Activated B cell treated with CpG ODN at 0.5 μM for 24 hours (primary cell): ENCODE results near the gene NUP62. TPM values are rescaled to one million over a fixed set of nuclear protein-coding genes. Genes with fewer than 3 reads are reported as not detected.

Experiments used
- ATAC-seq: fragments of 200-7000 bp; cut with Tn5 transposase; one replicate; pipeline ENCODE4 v1.10.0; 2021; ENCODE audit warnings: low read depth, mild to moderate bottlenecking, moderate library complexity
- CTCF ChIA-PET: fragments of 350-600 bp; sonication (Branson Sonifier 250); formaldehyde crosslinking; loops from one replicate; lab custom pipeline; 2021; ENCODE audit warnings: antibody characterized with exemption; lab: Charles Lee
- POLR2A ChIA-PET: fragments of 350-600 bp; sonication (Branson Sonifier 250); formaldehyde crosslinking; loops from one replicate; lab custom pipeline; 2021; ENCODE audit warnings: antibody characterized with exemption; lab: Charles Lee
- DNase-seq: peaks from one replicate; pipeline ENCODE4 v3.0.0; 2022
- H3K27ac Mint-ChIP-seq: one replicate; pipeline ENCODE4 v1.8.0; 2020; ENCODE audit warnings: mixed read lengths
- H3K27me3 Mint-ChIP-seq: one replicate; pipeline ENCODE4 v1.8.0; 2021; ENCODE audit warnings: mixed read lengths
- H3K36me3 Mint-ChIP-seq: one replicate; pipeline ENCODE4 v1.8.0; 2021; ENCODE audit warnings: low read depth, mixed read lengths
- H3K4me1 Mint-ChIP-seq: one replicate; pipeline ENCODE4 v1.8.0; 2021; ENCODE audit warnings: mixed read lengths
- H3K4me3 Mint-ChIP-seq: one replicate; pipeline ENCODE4 v1.8.0; 2020; ENCODE audit warnings: mild to moderate bottlenecking, mixed read lengths
- H3K9me3 Mint-ChIP-seq: one replicate; pipeline ENCODE4 v1.8.0; 2020; ENCODE audit warnings: mixed read lengths
- intact Hi-C: fragments of 100-400 bp; cut with micrococcal nuclease; formaldehyde crosslinking; loops from one replicate; pipeline ENCODE4 v1.15.1; 2024
- total RNA-seq: library from RNA; stranded (reverse); gene quantifications from 2 replicates; pipeline ENCODE4 v1.2.3, GENCODE V29; 2022
- TF ChIP-seq, protein P1 (sequence below): fragments of 200-600 bp; IDR thresholded peaks from one replicate; pipeline ENCODE4 v1.8.0; 2022; ENCODE audit warnings: antibody characterized with exemption, mild to moderate bottlenecking

NUP62 gene
- total RNA-seq, 1 donor from 2014 or later = 114 TPM

DNA sequence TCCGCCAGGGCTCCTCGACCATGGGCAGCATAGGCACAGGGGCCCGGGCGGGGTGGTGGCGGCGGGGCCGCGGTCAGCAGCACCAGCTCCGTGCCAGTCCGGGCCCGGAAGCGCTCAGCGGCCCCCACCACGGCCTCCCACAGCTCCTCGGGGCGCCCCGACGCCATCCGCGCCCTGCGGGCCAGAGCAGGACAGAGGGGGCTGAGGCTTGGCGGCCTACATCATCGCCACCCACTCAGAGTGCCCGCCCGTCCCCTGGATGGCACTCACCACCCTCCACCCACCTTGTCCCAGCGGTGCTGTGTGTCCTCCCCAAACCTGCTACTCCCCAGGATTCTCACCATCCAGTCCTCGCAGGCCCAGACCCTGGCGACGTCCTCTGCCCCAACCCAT lies 56.2 kb downstream of the NUP62 start:
- intact Hi-C loops = loop anchor here (10.0 kb wide), 2 partner anchors 758 to 878 kb away; partner anchors contain the start of genes C19orf73, GYS1, LIN7B and PPFIA3
- POLR2A ChIA-PET = no interaction called here

DNA sequence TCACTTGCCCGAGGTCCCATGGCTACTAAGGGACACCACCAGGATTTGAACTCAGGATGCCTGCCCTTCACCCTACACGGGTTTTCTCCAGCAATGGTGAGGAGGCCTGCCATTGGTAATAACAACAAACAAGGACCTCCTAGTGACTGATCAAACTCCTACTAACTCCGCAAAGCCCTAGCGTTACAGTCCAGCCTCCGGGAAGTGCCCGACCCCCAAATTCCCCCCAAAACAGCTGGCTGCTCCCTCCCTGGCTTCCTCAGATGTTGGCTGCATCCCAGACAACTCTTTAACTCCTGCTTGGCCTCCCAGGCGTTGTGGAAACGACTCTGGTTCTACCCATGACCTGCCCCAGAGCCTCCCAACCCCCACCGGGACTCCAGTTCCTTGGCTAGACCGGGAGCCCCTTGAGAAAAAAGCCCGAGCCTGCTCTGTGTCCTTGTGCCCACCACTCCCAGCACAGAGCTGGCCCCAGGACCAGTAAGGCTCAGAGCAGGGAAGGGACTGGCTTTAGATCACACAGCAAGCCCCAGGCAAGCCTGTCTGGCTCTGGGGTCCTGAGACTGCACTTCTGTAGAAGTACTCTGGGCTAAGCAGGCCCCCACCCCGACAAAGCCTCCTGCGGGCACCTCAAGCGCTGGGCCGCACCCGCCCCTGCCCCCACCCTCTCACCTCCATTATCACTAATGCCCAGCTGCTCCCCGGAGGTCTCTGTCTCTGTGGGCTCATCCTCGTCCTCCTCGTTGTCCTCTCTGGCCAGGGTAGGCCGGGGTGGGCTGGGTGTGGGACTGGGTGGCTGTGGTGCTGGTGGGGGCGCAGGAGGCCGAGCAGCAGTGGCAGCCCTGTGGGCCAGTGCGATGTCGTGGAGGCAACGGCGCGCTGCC lies 56.8 kb downstream of the NUP62 start:
- ChIA-PET CTCF (no interaction called here), POLR2A (no interaction called here)
- Mint-ChIP-seq H3K4me1 (peaks cover 26% of the 10 kb centered on the region), H3K27me3 (no peaks in the 10 kb centered on the region), H3K36me3 (peaks cover 8% of the 10 kb centered on the region), H3K4me3 (no peak overlapping the region), H3K9me3 (no peaks in the 10 kb centered on the region), H3K27ac (no peak overlapping the region)
- ATAC-seq (no peak), DNase-seq (no peak)
- intact Hi-C loops = loop anchor here (10.0 kb wide), 2 partner anchors 758 to 878 kb away; partner anchors contain the start of genes C19orf73, GYS1, LIN7B and PPFIA3
- TF ChIP-seq, protein P1, sequence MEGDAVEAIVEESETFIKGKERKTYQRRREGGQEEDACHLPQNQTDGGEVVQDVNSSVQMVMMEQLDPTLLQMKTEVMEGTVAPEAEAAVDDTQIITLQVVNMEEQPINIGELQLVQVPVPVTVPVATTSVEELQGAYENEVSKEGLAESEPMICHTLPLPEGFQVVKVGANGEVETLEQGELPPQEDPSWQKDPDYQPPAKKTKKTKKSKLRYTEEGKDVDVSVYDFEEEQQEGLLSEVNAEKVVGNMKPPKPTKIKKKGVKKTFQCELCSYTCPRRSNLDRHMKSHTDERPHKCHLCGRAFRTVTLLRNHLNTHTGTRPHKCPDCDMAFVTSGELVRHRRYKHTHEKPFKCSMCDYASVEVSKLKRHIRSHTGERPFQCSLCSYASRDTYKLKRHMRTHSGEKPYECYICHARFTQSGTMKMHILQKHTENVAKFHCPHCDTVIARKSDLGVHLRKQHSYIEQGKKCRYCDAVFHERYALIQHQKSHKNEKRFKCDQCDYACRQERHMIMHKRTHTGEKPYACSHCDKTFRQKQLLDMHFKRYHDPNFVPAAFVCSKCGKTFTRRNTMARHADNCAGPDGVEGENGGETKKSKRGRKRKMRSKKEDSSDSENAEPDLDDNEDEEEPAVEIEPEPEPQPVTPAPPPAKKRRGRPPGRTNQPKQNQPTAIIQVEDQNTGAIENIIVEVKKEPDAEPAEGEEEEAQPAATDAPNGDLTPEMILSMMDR = no peak

More for the DNA sequence above, 56.2 kb downstream of the NUP62 start:
- no peak overlapping the region for H3K27ac Mint-ChIP-seq
- H3K4me1 Mint-ChIP-seq = peaks cover 26% of the 10 kb centered on the region
- CTCF ChIA-PET = no interaction called here
- peaks cover 8% of the 10 kb centered on the region for H3K36me3 Mint-ChIP-seq
- H3K4me3 Mint-ChIP-seq = no peak overlapping the region
- TF ChIP-seq, protein P1 = no peak
- H3K27me3 Mint-ChIP-seq = no peaks in the 10 kb centered on the region
- no peak for ATAC-seq
- H3K9me3 Mint-ChIP-seq = no peaks in the 10 kb centered on the region
- DNase-seq = no peak

DNA sequence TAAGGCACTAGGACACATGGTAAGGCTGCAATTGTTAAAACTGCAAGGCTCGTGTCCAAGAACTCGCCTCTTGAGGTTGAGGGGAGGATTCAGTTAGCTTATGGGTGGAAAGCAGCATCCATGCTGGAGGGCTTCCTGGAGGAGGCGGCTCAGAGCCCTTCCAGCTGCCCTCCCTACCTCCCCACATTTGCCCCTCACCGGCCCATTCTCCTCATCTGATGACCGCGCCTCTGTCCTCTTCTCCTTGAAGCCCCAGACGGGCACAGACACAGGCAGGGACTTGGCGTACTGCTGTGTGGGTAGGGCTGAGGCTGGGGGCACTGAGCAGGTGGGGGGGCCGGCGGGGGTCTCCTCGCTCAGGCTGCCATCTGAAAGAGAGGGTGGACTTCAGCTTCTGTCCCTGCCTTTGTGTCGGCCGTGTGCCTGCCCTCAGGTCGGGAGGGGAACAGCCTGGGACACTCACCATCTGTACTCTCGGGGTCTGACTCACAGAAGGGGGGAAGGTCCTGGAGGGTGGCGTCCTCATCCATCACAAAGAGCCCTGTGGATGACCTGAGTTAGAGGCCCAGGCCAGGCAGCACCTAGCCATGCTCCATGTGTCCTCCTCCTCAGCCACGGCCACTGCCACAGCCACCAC lies 57.8 kb downstream of the NUP62 start:
- no peak for DNase-seq
- no peak overlapping the region for H3K27ac Mint-ChIP-seq
- H3K4me3 Mint-ChIP-seq = no peak overlapping the region
- H3K27me3 Mint-ChIP-seq = no peaks in the 10 kb centered on the region
- ChIA-PET CTCF (no interaction called here), POLR2A (interaction anchor here (0.6 kb wide), 1 partner anchor 402 kb away, joined by 3 read pairs; no protein-coding TSS in a partner anchor)
- intact Hi-C loops = loop anchor here (10.0 kb wide), 2 partner anchors 757 to 877 kb away; partner anchors contain the start of genes C19orf73, GYS1, LIN7B and PPFIA3
- ATAC-seq = no peak
- TF ChIP-seq, protein P1 = no peak
- peaks cover 11% of the 10 kb centered on the region for H3K36me3 Mint-ChIP-seq
- no peaks in the 10 kb centered on the region for H3K9me3 Mint-ChIP-seq
- H3K4me1 Mint-ChIP-seq = peaks cover 32% of the 10 kb centered on the region

DNA sequence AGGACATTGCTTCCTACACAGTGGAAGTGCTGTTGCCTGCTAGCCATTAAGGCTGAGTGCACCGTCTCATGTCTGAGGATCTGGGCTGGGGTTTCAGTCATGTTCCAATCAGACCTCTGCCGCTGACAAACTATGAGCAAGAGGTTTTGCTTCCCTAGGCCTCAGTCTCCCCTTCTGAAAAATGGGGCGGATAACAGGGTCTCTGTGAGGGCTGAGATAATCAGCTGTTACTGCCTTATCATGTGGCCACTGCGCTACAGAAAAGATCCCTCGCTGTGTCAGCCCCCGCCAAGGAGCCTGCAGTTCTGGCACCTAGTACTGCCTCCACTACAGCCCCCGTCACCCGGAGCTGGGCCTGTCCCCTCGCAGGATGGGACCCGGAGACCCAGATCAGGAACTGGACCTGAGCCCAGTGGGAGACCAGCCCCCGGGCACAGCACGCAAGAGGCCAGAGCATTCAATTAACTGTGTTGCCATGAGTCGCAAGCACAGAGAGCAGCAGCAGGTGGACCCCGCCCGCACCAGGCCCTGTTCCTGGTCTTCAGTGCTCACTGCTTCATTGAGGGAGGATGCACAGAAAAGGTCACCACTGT lies 58.9 kb downstream of the NUP62 start:
- Mint-ChIP-seq H3K27me3 (no peaks in the 10 kb centered on the region), H3K36me3 (peaks cover 13% of the 10 kb centered on the region), H3K4me1 (peaks cover 37% of the 10 kb centered on the region), H3K9me3 (no peaks in the 10 kb centered on the region), H3K4me3 (no peak overlapping the region), H3K27ac (no peak overlapping the region)
- ATAC-seq = no peak
- TF ChIP-seq, protein P1 = no peak
- DNase-seq = no peak
- POLR2A ChIA-PET = interaction anchor here (0.6 to 4.3 kb wide), 8 partner anchors 16 to 153 kb away, joined by 3 to 62 read pairs (median 14); partner anchors contain the start of genes ATF5, FUZ, NUP62 and PTOV1
- intact Hi-C loops = loop anchor here (10.0 kb wide), 2 partner anchors 756 to 876 kb away; partner anchors contain the start of genes C19orf73, GYS1, LIN7B and PPFIA3
- CTCF ChIA-PET = no interaction called here
